LNCaP clone FGC (cell line): Measurements from ENCODE around the gene MAML3.

Experiments used
- DNase-seq: peaks from one replicate; pipeline ENCODE4 v3.0.0-alpha.2; 2011; ENCODE audit warnings: low read depth
- H3K4me3 ChIP-seq: 2 replicates; pipeline ENCODE4 v1.5.1; 2011; ENCODE audit warnings: mild to moderate bottlenecking, low read depth, low read length, control low read depth
- CTCF ChIP-seq: IDR thresholded peaks from 2 replicates; pipeline ENCODE4 v1.5.1; 2012; ENCODE audit warnings: mild to moderate bottlenecking; ENCODE audit not compliant: control insufficient read depth, insufficient read depth; ENCODE audit errors: extremely low read depth

MAML3 gene

GRCh38 chr4:139834226-139834662, 319.7 kb downstream of the MAML3 start:
- H3K4me3 ChIP-seq, result no peak overlapping the region
- TF ChIP-seq CTCF, result no peak
- no peak for DNase-seq

GRCh38 chr4:139833151-139833910, 320.7 kb downstream of the MAML3 start:
- DNase-seq, result no peak
- no peak overlapping the region for H3K4me3 ChIP-seq
- no peak for TF ChIP-seq CTCF

GRCh38 chr4:139828966-139829664, 324.9 kb downstream of the MAML3 start:
- no peak overlapping the region for H3K4me3 ChIP-seq
- DNase-seq, result no peak
- no peak for TF ChIP-seq CTCF

GRCh38 chr4:139826426-139826825, 327.6 kb downstream of the MAML3 start:
- no peak overlapping the region for H3K4me3 ChIP-seq
- TF ChIP-seq CTCF, result no peak
- DNase-seq, result no peak

GRCh38 chr4:139825523-139826014, 328.4 kb downstream of the MAML3 start:
- no peak overlapping the region for H3K4me3 ChIP-seq
- no peak for DNase-seq
- TF ChIP-seq CTCF, result no peak

- H3K4me3 ChIP-seq, result no peak overlapping the region
- TF ChIP-seq CTCF, result no peak
- no peak for DNase-seq
Observed at GRCh38 chr4:139824882-139825522, 329.0 kb downstream of the MAML3 start.
